Activated CD4-positive, alpha-beta memory T cell treated with anti-CD3 and anti-CD28 coated beads for 36 hours (primary cell): ENCODE results near the gene SLC25A21. TPM values are rescaled to one million over a fixed set of nuclear protein-coding genes. Genes with fewer than 3 reads are reported as not detected.

ENCODE experiments used
- CTCF ChIA-PET: fragments of 350-600 bp; sonication (Branson Sonifier 250); formaldehyde crosslinking; loops from one replicate; lab custom pipeline; 2021; ENCODE audit warnings: antibody characterized with exemption, inconsistent platforms; lab: Charles Lee
- POLR2A ChIA-PET: fragments of 350-600 bp; sonication (Branson Sonifier 250); formaldehyde crosslinking; loops from one replicate; lab custom pipeline; 2021; ENCODE audit warnings: antibody characterized with exemption; lab: Charles Lee
- DNase-seq: peaks from one replicate; pipeline ENCODE4 v3.0.0-alpha.2; 2020
- H3K27ac Mint-ChIP-seq: one replicate; pipeline ENCODE4 v1.8.0; 2021; ENCODE audit warnings: mixed read lengths
- H3K27me3 Mint-ChIP-seq: one replicate; pipeline ENCODE4 v1.8.0; 2021; ENCODE audit warnings: mixed read lengths
- H3K36me3 Mint-ChIP-seq: one replicate; pipeline ENCODE4 v1.8.0; 2021; ENCODE audit warnings: mixed read lengths
- H3K4me1 Mint-ChIP-seq: one replicate; pipeline ENCODE4 v1.8.0; 2021; ENCODE audit warnings: low read depth, mixed read lengths
- H3K4me3 Mint-ChIP-seq: one replicate; pipeline ENCODE4 v1.8.0; 2021; ENCODE audit warnings: mild to moderate bottlenecking, mixed read lengths
- H3K9me3 Mint-ChIP-seq: one replicate; pipeline ENCODE4 v1.8.0; 2021; ENCODE audit warnings: mixed read lengths
- intact Hi-C: fragments of 100-400 bp; cut with micrococcal nuclease; formaldehyde crosslinking; loops from one replicate; pipeline ENCODE4 v1.15.1; 2023
- total RNA-seq, 2 experiments: library from RNA; stranded (reverse); gene quantifications; one replicate each; pipeline ENCODE4 v1.2.3, GENCODE V29; 2021

SLC25A21 gene
- total RNA-seq, 2 experiments from 2014 or later: not detected

DNA sequence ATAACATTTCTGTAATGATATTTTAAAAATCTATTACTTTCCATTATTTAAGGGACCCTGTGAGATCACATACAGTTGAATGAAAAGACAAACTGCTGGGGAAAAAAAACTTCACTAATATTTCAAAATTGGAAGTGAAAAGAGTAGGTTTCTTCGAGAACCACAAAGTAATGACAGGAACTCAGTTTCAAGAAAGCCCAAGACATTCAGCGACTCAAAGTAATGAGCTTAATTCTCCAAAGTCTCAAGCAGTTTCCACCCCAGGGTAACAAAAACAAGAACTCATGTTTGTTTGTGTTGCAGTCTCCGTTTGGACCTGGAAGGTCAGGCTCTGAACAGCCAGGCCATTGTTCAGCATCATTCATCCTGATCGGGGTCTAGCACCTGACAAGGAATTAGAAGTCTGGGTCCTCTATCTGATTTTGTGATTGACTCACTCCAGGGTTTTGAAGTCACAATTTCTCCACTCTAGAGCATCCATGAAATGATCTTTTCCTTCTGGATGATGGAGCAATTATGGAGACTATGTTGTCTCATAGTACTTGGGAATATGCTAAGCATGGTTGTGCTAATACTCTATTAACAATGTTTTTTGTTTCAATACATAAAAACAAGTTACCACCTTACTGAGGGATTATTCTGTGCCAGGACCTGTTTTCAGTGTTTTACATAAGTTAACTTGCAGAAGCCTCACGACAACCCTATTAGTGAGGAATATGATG, 126.9 kb downstream of the SLC25A21 start:
- intact Hi-C loops: no loop called here
- ChIA-PET POLR2A (no interaction called here), CTCF (no interaction called here)
- H3K27me3 Mint-ChIP-seq: no peaks in the 10 kb centered on the region
- DNase-seq: no peak
- H3K27ac Mint-ChIP-seq: no peak overlapping the region
- H3K9me3 Mint-ChIP-seq: no peaks in the 10 kb centered on the region
- no peaks in the 10 kb centered on the region for H3K4me1 Mint-ChIP-seq
- H3K4me3 Mint-ChIP-seq: no peak overlapping the region
- no peaks in the 10 kb centered on the region for H3K36me3 Mint-ChIP-seq

DNA sequence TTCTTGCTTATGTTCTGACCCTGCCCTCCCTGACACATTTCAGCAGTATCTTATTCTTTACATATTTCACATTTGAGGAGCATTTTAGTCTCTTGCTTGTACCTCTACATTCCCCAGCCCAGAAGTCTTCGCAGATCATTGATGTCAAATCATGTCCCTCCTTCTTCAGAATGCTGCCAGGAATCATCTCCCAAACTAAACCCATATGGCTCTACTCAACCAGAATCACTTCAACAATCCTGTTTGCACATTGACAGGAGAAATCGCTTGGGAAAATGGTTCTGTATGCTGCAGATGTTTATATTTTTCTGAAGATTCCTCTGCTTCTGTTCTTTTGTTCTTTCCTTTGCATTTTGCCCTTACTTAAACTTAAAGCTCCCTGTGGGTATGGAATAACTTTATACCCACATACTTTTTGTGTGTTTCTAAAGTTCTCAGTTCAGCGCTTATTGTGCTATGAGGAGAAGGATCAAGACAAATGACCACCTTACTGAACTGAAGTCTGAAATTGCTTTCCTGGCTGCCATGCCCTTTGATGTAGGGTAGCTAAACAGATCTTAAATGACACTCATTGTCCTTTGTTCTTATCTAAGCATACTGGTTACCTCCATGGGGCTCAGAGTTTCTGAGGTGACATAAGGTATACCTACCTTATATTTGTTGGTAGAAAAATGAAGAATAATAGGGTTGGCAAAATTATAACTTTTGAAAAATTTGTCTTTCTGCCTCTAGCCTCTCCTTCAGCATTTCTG, 134.6 kb downstream of the SLC25A21 start:
- H3K4me1 Mint-ChIP-seq: no peaks in the 10 kb centered on the region
- H3K36me3 Mint-ChIP-seq: no peaks in the 10 kb centered on the region
- peaks cover 2% of the 10 kb centered on the region for H3K9me3 Mint-ChIP-seq
- POLR2A ChIA-PET: no interaction called here
- no peaks in the 10 kb centered on the region for H3K27me3 Mint-ChIP-seq
- no peak overlapping the region for H3K4me3 Mint-ChIP-seq
- no peak for DNase-seq
- no peak overlapping the region for H3K27ac Mint-ChIP-seq
- CTCF ChIA-PET: no interaction called here
- intact Hi-C loops: no loop called here

DNA sequence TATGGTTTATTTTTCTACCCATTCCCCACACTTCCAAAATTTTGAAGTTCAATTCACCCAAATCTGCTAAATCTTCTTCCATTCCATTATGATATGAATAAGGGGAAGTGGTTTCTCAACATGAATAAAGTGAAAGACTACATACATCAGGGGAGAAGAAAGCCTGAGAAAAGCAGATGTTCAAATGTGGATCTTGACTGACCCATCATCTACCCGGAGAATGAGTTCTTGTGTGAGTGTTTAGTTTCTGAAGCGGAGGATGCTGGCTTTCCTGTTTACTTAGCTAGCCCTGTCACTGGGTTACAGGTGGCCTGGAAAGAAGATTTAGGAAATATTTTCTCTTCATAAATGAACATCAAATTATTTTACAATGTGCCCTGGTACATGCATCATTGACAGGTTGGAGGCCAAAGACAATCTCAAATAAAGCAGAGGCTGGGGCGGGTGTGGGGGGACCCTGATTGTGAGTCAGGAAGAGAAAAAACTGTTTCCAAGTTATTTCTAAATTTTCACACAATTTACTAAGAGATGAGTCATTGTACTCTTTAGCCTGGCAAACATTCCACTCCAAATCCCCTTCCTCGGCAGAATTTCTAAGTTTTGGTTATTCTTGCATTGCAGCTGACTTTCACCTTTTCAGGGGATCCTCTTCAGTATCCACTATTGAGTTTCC, 135.6 kb downstream of the SLC25A21 start:
- Mint-ChIP-seq H3K9me3 (peaks cover 2% of the 10 kb centered on the region), H3K4me3 (no peak overlapping the region), H3K27me3 (no peaks in the 10 kb centered on the region), H3K27ac (no peak overlapping the region), H3K36me3 (no peaks in the 10 kb centered on the region), H3K4me1 (no peaks in the 10 kb centered on the region)
- ChIA-PET CTCF (no interaction called here), POLR2A (no interaction called here)
- intact Hi-C loops: no loop called here
- DNase-seq: no peak

DNA sequence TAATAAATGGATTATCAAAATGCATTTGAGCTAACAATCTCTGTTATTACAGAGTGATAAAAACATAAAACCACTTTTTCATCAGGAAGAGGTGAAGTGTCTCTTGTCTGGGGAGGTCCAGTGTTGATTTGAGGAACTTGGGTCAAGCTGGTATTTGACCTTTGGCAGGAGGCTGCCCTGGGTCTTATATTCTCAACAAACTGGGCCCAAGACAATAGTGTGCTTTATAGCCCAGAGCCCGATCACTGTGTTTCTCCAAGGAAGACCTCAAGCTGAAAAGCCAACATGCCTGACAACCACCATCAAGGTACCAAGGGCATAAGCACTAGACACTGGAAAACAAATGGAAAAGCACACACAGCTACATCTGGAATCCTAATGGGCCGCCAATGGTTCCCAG, 137.0 kb downstream of the SLC25A21 start:
- H3K27me3 Mint-ChIP-seq: no peaks in the 10 kb centered on the region
- CTCF ChIA-PET: no interaction called here

DNA sequence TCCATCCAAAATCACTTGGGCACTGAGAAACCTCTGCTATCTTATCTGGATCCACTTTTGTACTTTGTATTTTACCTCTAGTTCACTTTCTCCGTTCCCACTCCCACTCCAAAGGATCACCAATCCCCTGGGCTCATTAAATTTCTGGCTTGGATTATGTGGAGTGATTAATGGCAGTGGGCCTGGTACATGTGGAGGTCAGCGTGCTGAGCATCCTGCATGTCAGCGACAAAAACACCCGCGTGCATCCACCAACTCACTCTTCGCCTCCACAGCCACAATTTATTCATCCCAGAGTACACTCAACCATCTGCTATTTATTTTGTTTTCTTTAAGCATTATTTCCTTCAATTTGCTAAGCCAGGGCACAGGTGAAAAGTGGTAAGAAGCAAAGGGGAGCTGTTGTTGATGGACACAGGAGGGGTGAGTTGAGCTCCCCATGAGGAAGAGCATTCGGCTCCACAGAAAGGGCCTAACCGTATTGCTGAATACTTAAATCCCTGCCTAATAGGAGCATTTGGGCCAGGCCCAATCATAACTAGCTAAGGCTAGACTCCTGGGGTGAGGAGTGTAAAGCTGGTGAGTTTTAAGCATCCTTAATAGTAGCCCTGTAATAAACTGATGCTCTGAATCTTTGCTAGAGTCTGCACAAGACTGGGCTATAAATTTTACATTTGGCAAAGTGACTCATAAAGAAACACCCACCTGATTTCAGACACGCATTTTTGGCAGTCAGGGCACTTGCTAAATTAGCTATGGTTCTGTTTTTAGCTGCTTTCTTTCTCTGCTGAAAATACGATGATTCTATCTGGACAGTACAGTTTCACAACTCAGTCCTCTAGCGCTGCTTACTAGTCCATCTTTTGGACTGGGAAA, 137.8 kb downstream of the SLC25A21 start:
- intact Hi-C loops: no loop called here
- no peaks in the 10 kb centered on the region for H3K4me1 Mint-ChIP-seq
- H3K9me3 Mint-ChIP-seq: peaks cover 2% of the 10 kb centered on the region
- CTCF ChIA-PET: no interaction called here
- no peak overlapping the region for H3K27ac Mint-ChIP-seq
- no peaks in the 10 kb centered on the region for H3K27me3 Mint-ChIP-seq
- POLR2A ChIA-PET: no interaction called here
- H3K4me3 Mint-ChIP-seq: no peak overlapping the region
- no peaks in the 10 kb centered on the region for H3K36me3 Mint-ChIP-seq
- no peak for DNase-seq

More for the DNA sequence above, 137.0 kb downstream of the SLC25A21 start:
- H3K4me1 Mint-ChIP-seq: no peaks in the 10 kb centered on the region
- no peak for DNase-seq
- H3K4me3 Mint-ChIP-seq: no peak overlapping the region
- H3K27ac Mint-ChIP-seq: no peak overlapping the region
- intact Hi-C loops: no loop called here
- peaks cover 2% of the 10 kb centered on the region for H3K9me3 Mint-ChIP-seq
- H3K36me3 Mint-ChIP-seq: no peaks in the 10 kb centered on the region
- POLR2A ChIA-PET: no interaction called here

DNA sequence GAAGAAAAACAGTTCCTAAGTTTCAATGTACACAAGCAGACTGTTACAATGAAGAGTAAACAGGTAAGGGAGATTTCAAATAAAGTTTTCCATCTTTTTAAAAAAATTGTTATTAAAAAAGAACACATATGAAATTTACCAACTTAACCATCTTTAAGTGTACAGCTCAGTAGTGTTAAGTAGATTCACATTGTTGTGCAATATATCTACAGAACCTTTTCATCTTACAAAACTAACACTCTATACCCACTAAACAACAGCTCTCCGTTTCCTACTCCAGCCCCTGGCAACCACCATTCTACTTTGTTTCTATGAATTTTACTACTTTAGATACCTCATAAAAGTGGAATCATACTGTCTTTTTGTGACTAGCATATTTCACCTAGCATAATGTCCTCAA, 139.5 kb downstream of the SLC25A21 start:
- intact Hi-C loops: no loop called here
- CTCF ChIA-PET: no interaction called here
- Mint-ChIP-seq H3K27ac (no peak overlapping the region), H3K9me3 (no peaks in the 10 kb centered on the region), H3K4me3 (no peak overlapping the region), H3K4me1 (no peaks in the 10 kb centered on the region), H3K27me3 (no peaks in the 10 kb centered on the region), H3K36me3 (no peaks in the 10 kb centered on the region)
- POLR2A ChIA-PET: no interaction called here
- DNase-seq: no peak

DNA sequence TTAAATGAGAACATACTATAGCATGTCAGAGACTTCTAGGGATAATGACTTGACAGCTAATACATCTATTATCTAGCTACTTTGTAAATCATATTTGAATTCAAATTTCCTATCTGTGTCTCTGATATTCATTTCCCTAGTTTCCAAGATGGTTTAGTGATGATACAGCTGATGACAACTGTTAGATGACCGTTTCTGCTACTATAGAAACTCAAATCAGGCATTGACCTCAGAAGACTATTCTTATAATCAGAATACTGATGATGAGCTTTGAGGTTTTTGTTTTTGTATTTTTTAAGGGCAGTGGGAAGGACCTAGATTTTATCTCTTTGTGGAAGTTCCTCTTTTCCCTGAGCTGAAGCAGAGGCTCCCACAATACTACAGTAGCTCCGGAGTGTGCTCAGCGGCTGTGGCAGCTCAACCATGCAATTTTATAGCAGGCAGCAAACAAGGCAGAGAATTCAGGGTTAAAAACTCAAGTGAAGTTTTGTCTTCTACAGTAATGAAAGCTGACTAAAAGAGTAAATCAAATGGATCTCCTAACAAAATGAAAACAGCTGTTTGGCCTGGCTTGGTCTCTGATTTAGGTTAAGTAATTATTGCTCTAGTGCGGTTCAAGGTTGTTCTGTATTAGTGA, 145.1 kb downstream of the SLC25A21 start:
- no peak overlapping the region for H3K4me3 Mint-ChIP-seq
- ChIA-PET POLR2A (no interaction called here), CTCF (no interaction called here)
- H3K4me1 Mint-ChIP-seq: no peaks in the 10 kb centered on the region
- H3K36me3 Mint-ChIP-seq: no peaks in the 10 kb centered on the region
- no peak overlapping the region for H3K27ac Mint-ChIP-seq
- DNase-seq: no peak
- no peaks in the 10 kb centered on the region for H3K27me3 Mint-ChIP-seq
- intact Hi-C loops: no loop called here
- H3K9me3 Mint-ChIP-seq: no peaks in the 10 kb centered on the region

DNA sequence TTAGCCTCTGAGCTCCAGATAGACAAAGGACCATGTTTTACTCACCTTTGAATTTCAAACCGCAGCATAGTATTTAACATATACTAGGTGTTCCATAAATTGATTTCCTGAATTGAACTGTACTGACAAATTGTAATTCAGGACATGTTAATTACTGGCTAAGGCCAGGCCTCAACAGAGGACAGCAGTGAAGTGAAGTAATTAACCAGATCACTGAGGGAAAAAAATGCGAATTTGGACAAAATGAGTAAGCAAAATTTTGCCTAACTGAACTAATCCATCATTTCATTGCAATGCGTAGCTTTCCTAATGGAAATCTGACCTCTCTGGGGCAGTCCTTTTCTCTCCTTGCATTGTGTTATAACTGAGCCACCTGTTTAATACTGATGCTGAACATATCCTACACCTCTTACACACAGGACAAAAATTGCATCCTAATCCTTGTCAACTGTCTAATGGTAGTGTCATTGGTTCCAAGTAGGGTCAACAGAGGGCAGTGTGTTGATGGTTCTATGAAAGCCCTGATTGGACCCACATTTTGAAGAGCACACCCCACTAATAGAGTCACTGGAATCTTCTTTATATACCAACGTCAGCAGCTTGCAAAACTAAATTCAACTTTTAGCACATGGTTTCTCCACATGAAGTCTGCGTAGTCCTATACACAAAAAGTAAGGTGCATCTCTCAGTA, 148.4 kb downstream of the SLC25A21 start:
- no peaks in the 10 kb centered on the region for H3K36me3 Mint-ChIP-seq
- no peak overlapping the region for H3K27ac Mint-ChIP-seq
- H3K9me3 Mint-ChIP-seq: no peaks in the 10 kb centered on the region
- no peak for DNase-seq
- POLR2A ChIA-PET: no interaction called here
- no peak overlapping the region for H3K4me3 Mint-ChIP-seq
- no peaks in the 10 kb centered on the region for H3K4me1 Mint-ChIP-seq
- CTCF ChIA-PET: no interaction called here
- no peaks in the 10 kb centered on the region for H3K27me3 Mint-ChIP-seq
- intact Hi-C loops: no loop called here

DNA sequence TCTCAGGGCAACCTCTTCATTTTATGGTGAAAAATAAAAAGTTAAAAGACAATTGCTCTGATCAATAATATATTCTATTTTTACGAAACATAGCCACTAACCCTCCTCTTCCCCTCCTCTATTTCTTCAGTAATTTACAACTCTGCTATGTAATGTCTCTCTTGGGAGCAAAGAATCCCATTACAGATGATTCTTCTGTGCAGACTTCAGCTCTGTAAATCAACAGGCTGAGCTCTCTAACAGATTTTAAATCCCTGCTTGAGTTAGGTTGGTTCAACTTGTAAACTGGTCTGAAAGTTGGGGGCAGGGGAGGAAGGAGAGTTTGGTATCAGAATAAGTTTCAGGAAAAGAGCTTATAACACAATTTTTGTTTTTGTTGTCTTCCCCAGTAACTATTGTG, 151.0 kb downstream of the SLC25A21 start:
- POLR2A ChIA-PET: no interaction called here
- Mint-ChIP-seq H3K27me3 (no peaks in the 10 kb centered on the region), H3K4me3 (no peak overlapping the region), H3K4me1 (no peaks in the 10 kb centered on the region), H3K9me3 (peaks cover 7% of the 10 kb centered on the region), H3K36me3 (no peaks in the 10 kb centered on the region), H3K27ac (no peak overlapping the region)
- no peak for DNase-seq
- intact Hi-C loops: no loop called here
- CTCF ChIA-PET: no interaction called here

DNA sequence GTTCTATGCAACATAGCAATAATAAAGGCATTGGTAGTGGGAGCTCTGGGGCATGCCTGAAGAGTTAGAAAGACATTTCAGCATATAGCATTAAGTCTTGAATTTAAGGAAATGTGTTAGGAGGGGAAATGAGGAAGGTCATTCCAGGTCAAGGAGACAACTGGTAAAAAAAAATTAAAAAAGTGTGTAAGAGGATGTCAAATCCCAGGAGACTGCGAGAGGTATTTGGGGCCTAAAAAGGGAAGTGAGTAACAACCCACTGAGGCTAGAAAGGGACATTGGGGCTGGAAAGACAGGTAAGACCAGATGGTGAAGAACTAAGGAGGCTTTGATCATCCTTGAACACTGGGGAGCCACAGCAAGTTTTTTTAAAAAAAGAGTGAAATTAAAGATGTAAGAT, 152.9 kb downstream of the SLC25A21 start:
- Mint-ChIP-seq H3K9me3 (peaks cover 7% of the 10 kb centered on the region), H3K4me3 (no peak overlapping the region), H3K36me3 (no peaks in the 10 kb centered on the region), H3K4me1 (no peaks in the 10 kb centered on the region), H3K27me3 (no peaks in the 10 kb centered on the region), H3K27ac (no peak overlapping the region)
- ChIA-PET CTCF (no interaction called here), POLR2A (no interaction called here)
- no peak for DNase-seq
- intact Hi-C loops: no loop called here

DNA sequence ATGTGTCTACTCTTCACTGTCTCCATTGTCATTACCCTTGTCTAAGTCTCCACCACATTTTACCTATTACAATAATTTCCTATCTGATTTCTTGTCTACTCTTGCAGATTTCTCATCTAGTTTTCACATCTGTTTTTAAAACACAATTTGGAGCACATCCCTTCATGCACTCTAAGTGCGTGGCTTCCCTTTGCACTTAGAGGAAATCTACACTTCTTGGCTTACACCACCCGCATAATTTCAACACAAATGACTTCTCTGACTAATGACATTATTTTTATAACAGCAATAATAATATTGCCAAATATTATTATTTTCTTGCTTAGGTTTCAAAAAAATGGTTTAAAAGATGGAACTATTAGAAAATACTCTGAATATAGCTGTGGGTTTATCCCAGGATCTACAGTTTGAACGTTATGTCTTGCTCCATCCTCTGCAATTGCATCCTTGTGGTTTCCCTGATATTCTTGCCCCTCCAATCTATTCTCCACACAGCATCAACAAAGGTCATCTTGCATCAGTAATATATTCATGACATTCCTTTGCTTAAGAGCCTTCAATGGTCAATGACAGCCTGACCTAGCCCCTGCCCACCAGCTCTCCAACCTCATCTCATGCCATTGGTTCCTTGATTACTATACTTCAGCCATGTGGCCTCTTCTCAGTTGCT, 153.7 kb downstream of the SLC25A21 start:
- Mint-ChIP-seq H3K27ac (no peak overlapping the region), H3K9me3 (peaks cover 7% of the 10 kb centered on the region), H3K4me3 (no peak overlapping the region), H3K27me3 (no peaks in the 10 kb centered on the region), H3K36me3 (no peaks in the 10 kb centered on the region), H3K4me1 (no peaks in the 10 kb centered on the region)
- intact Hi-C loops: no loop called here
- no peak for DNase-seq
- POLR2A ChIA-PET: no interaction called here
- CTCF ChIA-PET: no interaction called here
